NCI-H526 treated with DMSO at 0.1 percent for 48 hours (cell line): ENCODE data around the gene SGCG.

ENCODE experiments used
- DNase-seq: peaks from one replicate; lab custom pipeline; 2025; lab: John Stamatoyannopoulos, UW

The SGCG gene

DNA sequence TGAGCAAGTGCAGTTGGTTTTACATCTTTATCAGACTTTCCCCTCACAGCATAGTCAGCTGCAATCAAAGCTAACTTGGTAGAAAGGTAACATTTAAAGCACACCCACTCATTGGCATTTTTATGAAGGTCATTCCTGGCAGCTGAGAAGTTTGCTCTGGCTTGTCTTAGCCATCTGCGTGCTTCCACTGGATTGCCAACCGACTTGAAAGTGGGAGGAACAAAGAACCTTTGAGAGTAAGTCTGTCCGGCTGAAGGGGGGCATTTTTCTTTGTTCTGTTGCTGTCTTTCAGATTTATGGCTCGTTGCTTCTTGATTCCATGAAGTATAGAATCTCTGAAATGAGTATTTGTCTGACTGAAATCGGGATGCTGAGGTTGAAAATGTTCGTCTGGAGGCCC, 149.6 kb downstream of the SGCG start:
- DNase-seq, result no peak

DNA sequence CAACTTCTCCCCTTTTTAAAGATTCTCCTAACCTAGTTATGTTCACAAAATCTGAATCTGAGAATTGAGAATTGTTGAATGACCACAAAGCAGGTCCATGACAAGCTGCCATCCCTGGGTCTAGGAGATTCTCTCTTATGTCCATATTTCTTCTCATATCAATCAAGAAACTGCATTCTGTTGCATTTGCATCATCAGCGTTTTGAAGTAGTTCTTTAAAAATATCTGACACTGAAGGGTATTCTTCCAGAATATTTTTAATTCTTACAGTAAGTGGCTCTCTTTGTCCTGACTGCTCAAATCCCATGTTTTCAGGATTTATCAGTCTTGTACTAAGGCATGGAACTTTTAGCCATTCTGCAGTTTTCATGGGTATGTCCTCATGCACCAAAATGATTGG, 158.4 kb downstream of the SGCG start:
- no peak for DNase-seq

DNA sequence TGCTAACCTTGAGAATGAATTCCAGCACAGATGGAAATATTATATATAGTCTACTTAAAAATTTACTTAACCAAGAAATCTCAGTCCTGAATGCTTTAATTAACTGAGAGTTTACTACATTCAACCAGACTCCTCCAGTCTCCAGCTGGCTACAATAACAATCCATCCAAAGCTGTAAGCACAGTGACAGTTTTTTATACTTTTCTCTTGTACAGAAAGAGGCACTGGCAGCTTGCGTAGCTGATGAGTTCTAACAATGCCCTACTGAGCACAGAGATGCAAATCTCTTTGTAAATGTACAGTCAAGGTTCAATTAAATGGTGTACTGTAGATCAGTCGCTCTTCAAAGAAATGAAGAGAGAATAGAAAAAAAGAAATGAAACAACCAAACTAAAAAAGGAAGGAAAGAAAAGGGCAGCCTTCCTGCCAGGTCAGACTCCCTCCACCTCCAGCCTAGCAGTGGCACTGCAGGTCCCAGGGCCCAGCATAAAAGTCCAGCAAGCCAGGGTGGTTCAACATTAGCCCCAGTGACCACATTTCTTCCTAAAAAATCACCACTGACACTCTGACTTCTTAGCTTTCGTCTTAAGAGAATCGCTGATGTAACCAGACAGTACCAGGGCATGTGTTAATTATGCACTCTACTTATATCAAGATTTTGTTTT, 164.3 kb downstream of the SGCG start:
- DNase-seq, result peak; percentile 89

DNA sequence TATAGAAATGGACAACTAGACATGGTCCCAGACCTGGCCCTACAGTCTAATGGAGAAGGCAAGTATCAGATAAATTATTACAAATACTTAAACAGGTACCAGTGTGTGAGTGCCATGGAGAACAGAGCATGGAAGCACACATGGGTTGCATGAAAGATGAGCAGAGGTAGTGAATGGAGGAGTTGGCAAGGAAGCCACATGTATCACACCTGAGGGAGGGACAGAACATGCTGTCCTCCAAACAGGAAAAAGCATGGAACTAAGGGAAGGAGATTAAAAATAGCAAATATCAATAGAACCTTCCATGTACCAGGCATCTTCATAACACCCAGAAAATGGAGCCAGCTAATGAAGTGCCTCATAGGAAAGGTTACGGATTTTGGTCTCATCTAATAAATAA, 166.8 kb downstream of the SGCG start:
- no peak for DNase-seq

DNA sequence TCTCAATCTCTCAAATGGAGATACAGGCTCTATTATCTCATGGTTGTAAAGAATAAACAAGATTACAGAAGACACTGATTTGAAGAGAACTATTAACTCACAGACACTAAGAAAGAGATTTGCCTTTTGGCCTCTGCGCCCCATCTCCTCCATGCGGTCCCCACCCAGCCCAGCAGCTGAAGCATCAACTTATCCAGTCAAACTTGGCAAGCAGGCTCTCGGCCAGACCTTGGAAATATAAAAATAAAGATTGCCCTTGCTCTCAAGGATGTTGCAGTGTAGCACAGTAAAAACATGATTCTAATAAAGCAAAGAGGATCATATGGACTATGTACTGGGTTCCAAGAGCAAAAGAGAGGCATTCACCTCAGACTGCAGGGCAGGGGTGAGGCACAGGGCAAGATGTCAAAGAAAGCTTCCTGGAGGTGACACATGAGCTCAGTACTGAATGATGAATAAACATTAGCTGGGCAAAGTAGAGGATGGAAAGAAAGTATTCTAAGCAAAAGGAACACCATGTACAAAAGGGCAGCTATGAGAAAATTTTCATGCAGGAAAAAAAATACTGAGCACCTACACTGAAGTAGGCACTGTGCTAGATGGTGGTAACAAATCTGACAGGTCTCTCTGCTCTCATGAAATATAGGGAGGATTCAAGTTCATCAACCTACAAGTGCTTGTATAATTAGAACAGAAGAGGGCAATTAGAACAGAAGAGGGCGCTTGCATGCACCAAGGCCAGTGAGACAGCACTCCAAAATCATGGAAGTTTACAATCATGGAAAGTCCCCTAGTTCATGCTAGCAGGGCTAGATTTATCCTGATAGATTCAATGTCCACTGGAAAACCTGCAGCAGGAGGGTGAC, 167.7 kb downstream of the SGCG start:
- DNase-seq, result no peak

DNA sequence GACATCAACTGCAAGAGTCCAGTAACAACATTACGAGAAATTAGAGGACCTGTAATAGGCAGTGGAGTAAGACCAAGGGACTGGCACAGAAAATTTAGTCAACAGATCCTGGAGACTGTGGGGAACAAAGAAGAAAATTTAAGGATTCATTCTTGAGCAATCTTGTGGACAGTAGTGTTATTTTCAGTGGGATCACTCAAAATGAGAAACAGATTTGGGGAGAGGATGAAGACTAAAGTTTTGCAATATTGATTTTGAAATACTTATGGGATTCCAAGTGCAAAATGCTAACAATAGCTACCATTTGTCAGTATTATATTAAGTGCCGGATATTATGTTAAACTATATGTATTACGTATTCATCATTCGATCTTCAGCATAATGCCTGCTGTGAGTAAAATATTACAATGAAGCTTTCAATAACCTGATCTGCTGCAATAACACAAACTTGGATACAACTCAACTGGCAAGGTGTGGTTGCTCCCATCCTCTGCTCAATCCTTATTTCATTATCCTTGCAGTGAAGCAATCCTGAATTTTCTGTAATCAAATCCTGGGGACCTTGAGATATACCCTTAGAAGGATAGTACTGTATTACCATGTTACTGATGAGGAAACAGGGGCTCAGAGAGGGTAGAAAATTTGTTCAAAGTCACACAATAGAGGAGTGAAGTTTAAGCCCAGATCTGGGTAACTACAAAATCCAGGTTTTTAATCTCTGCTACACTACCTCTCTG, 168.6 kb downstream of the SGCG start:
- DNase-seq, result no peak

DNA sequence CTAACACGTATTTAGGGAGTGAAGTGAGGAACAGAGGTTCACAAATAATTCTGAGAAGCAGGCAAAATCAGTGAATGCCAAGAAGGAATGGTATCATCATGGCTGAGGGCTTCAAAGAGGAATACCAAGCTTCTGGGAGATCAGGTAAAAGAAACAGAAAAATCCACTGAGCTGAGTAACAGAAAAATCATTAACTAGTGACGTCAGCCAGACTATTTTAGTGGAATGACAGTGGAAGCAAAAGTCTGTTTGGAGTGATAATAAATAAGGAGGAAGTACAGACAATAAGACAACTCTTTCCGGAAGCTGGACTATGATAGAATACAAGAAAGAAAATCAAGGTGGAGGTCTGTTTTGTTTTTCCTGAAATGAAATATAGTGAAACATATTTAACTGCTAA, 169.2 kb downstream of the SGCG start:
- DNase-seq, result no peak

DNA sequence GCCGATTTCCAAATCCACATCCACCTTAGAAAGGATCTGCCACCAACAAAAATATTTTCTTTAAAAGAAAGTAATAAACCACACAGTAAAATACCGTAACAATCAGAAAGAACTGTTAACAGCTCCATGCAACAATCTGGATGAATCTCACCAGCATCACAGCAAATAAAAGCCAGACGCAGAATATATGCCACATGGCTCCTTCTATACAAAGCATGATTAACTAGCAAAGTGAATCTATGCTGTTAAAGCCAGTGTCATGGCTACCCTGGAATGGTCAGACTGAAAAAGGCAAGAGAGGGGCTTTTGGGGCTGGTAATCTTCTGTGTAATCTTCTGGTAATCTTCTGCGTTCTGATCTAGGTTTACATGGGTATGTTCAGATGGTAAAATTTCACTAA, 171.4 kb downstream of the SGCG start:
- DNase-seq, result no peak

DNA sequence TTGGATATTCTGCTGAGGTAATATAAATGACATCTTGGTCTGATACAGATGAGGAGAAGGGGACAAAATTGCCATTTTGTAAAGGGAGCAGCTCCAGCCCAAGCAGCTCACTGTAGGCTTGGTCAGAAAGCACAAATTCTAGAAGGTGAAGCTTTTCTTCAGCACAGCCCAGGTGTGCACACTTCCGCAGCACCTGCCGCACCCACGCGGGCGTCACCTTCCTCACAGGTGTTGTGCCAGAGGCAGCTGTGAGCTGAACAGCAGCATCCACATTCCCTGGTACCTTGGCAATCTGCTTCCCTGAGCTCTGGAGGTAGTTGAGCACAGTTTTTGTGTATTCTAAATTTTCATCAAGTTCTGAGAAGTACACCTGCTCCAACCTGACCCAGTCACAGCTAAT, 173.7 kb downstream of the SGCG start:
- no peak for DNase-seq

DNA sequence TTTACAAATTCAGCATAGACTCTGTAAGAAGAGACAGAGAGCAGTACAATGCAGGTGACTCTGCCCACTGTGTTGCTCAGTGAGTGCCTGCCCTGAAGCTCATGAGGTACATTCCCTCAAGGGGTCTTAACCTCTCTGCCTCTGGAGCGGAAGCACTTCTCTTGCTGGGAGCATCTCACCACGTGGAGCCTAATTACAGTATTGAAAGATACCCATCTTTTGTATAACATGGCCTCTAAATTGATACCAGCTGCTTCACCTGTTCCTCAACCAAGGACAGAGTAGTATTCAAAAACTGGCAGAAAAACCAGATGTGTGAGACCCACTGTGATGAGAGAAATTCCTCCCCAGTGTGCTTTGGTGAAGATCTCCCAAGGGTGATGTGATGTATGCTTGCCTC, 175.6 kb downstream of the SGCG start:
- DNase-seq, result no peak

DNA sequence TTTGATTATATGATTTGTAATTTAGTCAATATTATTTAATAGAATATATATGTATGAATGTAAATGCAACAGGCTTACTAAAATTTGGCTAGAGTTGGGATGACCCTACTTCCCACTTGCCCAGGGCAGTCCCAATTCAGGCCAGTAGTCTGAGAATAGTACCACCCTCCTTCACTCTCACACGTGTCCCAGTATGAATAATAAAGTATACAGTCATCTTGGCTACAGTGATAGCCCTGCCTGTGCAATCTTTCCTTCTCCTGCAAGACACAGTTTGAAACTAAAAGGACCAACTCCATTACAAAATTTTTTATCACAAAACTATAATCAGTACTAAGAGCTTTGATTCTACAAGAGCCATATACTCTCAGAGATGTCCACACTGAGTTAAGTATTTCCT, 176.6 kb downstream of the SGCG start:
- no peak for DNase-seq

DNA sequence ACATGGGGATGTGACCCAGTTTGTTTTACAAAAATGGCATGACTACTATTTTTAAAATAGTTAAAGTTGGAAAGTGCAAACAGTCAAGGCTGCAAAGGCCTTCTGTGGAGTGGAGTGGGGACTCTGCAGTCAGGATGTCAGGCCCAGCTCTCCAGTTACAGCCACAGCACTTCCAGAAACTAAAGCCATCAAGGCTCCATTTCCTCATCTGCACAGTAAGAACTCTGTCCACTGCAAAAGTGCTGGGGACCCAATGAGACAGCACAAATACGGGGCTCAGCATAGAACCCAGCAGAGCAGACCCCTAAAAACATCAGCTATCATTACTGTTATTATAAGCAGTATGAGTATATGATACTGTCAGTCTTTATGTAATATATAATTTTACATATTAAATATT, 179.1 kb downstream of the SGCG start:
- no peak for DNase-seq

DNA sequence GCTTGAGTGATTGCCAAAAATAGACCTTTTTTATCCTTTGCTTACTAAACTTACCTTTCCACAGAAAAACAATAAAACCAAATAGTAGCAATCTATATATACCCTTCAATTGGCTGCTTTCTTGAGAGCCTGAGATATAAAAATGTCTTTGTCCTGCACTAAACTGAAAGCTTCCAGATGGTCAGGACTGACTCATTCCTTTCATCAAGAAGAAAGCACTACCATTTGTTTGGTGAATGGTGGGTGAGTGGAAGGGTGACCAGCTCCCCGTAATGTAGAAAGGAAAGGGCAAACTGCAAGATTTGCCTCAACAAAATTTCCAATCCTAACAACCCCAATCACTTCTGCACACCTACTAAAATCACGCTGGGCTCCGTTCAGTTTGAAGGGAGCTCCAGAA, 184.9 kb downstream of the SGCG start:
- no peak for DNase-seq

DNA sequence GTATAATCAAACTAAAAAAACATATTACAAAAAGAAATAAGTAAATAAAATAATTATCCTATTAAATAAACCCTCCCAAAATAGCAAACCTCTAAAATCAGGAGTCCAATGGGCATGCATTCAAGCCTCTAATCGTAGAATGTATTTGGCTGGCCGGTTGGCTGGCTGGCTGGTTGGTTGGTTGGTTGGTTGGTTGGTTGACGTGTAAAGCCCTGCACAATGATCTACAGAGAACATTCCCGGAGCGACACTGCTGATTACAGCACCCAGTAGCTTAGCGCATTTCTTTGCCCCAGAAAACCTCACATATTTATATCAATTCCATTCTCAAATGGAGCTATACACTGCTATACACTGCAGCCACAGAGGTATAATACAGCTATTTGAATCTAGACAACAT, 187.1 kb downstream of the SGCG start:
- no peak for DNase-seq

DNA sequence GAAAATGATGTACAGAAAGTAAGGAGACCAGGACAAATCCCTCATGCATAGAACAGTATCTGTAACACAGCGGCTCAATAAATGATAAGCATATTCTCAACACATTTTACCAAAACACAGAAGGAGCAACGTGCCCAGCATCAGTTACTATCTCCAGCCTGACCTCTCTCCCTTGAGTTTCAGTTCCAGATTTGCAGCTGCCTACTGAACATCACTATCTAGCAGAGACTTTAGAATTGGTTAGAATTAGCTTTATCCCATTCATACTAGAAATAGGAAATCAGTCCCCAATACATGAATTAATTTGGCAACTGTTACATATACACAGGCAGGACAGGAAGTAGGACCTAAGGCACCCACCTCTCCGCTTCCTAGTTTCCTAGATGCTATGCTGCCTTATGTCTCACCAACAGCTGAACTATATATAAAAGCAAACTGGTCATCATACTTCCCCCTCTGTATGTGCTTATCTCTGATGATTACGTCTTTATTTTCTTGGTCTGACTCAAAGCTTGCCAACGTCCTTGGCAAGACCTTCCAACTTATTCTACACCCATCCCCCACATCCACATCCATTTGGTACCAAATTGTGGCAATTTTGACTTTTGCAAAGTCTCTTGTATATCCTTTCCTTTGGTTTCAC, 191.6 kb downstream of the SGCG start:
- DNase-seq, result no peak
